ENCODE measurements around the gene ALDH3B1.

DNA sequence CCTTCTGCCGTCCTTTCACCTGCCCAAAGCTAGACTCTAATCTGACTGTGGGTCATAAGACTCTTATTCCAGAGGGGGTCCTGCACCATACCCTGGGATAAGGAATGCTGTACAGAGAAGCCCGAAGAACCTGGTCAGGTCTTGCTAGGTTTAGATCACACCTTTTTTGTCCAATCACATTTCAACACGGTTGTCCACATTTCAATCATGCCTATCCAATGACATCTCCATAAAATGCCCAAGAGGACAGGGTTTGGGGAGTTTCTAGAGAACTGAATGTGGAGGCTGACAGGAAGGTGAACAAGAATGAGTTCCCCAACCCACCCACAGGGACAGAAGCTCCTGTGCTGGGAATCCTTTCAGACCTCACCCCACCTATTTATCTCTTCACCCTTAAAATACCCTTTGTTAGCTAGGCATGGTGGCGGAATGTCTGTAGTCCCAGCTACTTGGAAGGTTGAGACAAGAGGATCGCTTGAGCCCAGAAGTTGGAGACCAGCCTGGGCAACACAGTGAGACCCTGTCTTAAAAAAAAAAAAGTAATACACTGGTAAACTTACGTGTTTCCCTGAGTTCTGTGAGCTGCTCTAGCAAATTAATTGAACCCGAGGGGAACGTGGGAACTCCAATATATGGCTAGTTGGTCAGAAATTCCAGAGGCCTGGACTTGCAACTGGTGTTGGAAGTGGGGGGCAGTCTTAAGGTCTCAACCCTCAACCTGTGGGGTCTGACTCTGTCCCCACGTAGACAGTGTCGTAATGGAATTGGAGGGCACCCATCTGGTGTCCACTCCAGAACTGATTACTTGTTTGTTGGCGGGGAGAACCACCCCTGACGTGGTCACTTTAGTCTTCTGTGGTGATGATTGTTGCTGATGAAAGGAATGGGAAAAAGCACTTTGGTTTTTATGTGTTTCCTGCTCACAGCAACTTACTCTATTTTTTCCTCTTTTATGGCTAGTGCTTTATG is 46.5 kb downstream of the ALDH3B1 start:
- no peak for TF ChIP-seq CTCF (IDR thresholded peaks at IDR 0.05)
- TF ChIP-seq ZFX (IDR thresholded peaks at IDR 0.05; ENCODE audit: borderline replicate concordance) = no peak
